ENCODE measurements around the gene RIMBP2.

RIMBP2 gene

DNA sequence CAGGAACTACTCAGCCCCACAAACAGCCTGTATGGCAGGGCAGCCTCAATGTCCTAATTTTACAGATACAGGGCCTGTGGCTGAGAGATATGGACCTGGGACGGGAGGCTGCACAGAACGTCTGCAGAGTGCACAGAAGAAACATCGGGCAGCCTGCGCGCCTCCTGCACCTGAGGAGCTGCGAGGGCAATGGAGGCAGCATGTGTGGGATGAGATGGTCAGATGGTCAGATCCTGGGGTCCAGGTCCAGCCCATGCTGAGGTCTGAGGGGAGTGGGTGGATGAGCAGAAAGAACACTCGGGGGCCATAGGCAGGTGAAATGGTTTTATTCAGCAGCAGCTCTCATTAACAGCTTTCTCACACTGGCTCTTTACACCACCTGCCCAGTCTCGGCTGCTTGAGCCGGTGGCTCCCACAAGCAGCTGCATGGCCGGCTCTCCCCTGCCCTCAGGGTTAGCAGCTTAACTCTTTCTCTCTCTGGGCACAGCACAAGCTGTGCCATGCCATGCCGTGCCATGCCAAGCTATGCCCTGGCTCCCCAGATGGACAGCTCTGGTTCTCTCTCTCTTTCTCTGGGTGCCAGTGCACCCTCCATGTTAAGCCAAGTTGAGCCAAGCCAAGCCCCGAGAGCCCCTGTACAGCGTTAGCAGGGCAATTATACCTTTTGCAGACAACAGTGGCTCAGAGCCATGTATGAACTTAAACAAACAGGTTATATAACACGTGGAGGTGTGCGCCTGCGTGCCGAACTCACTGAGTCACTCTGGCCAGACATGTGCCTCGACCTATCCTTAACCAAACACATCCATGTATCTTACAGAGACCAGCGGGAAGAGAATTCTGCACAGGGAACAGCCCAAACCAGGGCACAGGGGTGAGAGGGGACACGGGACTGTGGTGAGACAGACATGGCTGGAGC is 47.6 kb downstream of the RIMBP2 start:
- TF ChIP-seq POLR2A (IDR thresholded peaks at IDR 0.05; ENCODE audit: extremely low read depth, insufficient read length), result no peak
- TF ChIP-seq, protein P1, sequence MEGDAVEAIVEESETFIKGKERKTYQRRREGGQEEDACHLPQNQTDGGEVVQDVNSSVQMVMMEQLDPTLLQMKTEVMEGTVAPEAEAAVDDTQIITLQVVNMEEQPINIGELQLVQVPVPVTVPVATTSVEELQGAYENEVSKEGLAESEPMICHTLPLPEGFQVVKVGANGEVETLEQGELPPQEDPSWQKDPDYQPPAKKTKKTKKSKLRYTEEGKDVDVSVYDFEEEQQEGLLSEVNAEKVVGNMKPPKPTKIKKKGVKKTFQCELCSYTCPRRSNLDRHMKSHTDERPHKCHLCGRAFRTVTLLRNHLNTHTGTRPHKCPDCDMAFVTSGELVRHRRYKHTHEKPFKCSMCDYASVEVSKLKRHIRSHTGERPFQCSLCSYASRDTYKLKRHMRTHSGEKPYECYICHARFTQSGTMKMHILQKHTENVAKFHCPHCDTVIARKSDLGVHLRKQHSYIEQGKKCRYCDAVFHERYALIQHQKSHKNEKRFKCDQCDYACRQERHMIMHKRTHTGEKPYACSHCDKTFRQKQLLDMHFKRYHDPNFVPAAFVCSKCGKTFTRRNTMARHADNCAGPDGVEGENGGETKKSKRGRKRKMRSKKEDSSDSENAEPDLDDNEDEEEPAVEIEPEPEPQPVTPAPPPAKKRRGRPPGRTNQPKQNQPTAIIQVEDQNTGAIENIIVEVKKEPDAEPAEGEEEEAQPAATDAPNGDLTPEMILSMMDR (IDR thresholded peaks at IDR 0.05; ENCODE audit: low read depth, low read length), result no peak
- TF ChIP-seq, protein P2, sequence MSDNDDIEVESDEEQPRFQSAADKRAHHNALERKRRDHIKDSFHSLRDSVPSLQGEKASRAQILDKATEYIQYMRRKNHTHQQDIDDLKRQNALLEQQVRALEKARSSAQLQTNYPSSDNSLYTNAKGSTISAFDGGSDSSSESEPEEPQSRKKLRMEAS (IDR thresholded peaks at IDR 0.05; ENCODE audit: low read depth, low read length), result no peak
- TF ChIP-seq MYC (IDR thresholded peaks at IDR 0.05; ENCODE audit: low read depth, low read length), result no peak
- no peak for DNase-seq (ENCODE audit: low read depth)
- H3K4me3 ChIP-seq (ENCODE audit: low read depth, low read length), result no peak overlapping the region

DNA sequence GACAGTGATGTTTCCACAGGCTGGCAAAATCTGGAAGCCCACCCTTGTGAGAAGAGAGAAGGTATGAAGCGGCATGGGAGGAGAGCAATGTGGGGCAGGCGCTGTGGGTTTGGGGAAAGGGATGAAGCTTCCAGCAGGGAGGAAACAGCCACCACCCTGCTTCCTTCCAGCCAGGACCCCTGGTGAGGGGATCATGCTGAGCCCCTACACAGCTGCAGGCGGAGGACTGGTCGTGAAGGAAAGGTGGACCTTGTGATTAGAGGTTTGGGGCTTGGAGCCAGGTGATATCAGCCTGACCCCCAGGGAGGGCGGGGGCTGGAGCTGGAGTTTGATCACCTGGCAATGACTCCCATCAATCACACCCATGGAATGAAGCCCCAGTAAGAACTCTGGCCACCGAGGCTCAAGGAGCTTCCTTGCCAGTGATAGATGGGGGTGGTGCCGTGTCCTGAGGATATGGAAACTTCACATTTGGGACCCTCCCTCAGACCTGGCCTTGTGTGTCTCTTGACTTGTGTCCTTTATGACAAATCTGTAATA is 48.6 kb downstream of the RIMBP2 start:
- no peak overlapping the region for H3K4me3 ChIP-seq (ENCODE audit: low read depth, low read length)
- TF ChIP-seq MYC (IDR thresholded peaks at IDR 0.05; ENCODE audit: low read depth, low read length), result no peak
- TF ChIP-seq, protein P1 (IDR thresholded peaks at IDR 0.05; ENCODE audit: low read depth, low read length), result no peak
- TF ChIP-seq, protein P2 (IDR thresholded peaks at IDR 0.05; ENCODE audit: low read depth, low read length), result no peak
- no peak for TF ChIP-seq POLR2A (IDR thresholded peaks at IDR 0.05; ENCODE audit: extremely low read depth, insufficient read length)
- no peak for DNase-seq (ENCODE audit: low read depth)

DNA sequence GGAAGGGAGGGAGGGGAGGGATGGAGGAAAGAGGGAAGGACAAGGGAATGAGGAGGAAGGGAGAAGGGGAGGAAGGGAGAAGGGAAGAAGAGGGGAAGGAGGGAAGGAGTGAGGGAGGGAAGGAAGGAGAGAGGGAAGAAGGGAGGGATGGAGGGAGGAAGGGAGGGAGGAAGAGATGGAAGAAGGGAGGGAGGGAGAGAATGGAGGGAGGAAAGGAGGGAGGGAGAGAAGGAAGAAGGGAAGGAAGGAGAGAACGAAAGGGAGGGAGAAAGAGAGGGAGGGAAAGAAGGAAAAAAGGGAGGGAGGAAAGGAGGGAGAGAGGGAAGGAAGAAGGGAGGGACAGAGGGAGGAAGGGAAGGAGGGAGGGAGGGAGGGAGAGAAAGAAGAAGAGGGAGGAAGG is 49.5 kb downstream of the RIMBP2 start:
- H3K4me3 ChIP-seq (ENCODE audit: low read depth, low read length), result no peak overlapping the region
- no peak for DNase-seq (ENCODE audit: low read depth)
- no peak for TF ChIP-seq MYC (IDR thresholded peaks at IDR 0.05; ENCODE audit: low read depth, low read length)
- TF ChIP-seq, protein P1 (IDR thresholded peaks at IDR 0.05; ENCODE audit: low read depth, low read length), result no peak
- TF ChIP-seq, protein P2 (IDR thresholded peaks at IDR 0.05; ENCODE audit: low read depth, low read length), result no peak

DNA sequence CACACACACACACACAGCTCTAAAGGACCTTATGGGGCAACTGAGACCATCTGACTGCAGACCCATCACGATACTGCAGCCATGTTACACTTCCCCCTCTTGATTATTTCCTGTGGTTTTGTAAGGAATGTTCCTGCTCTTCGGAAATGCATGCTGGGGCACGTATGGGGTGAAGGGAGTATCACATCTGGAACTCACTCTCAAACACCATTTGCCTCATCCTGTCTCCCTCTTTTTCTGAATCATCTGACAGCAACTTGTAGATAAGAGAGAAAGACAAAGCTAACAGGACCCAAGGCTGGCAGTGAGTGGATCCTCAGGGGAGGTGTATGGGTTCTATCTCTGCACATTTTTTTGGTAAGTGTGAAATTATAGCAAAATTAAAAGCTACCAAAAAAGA is 50.3 kb downstream of the RIMBP2 start:
- peak; percentile 27 for DNase-seq (ENCODE audit: low read depth)
- TF ChIP-seq, protein P1 (IDR thresholded peaks at IDR 0.05; ENCODE audit: low read depth, low read length), result no peak
- no peak overlapping the region for H3K4me3 ChIP-seq (ENCODE audit: low read depth, low read length)

DNA sequence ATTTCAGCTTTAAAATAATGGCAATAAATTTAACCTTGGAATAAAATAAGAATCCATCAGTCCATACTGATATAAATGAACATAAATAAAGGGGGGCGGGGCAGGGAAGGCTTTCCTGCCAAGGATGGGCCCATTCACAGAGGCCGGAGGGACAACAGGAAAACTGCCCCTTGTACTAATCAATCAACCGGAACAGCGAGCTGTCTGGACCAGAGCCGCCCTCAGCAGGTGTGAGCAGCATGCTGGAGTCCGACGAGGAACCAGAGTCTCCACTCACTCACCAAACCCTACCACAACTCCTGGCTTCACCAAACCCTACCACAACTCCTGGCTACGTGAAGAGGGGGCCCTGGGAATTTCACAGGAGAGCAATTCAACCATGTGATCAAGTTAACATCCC is 51.3 kb downstream of the RIMBP2 start:
- TF ChIP-seq, protein P1 (IDR thresholded peaks at IDR 0.05; ENCODE audit: low read depth, low read length), result no peak
- no peak for TF ChIP-seq MYC (IDR thresholded peaks at IDR 0.05; ENCODE audit: low read depth, low read length)
- TF ChIP-seq, protein P2 (IDR thresholded peaks at IDR 0.05; ENCODE audit: low read depth, low read length), result no peak
- TF ChIP-seq POLR2A (IDR thresholded peaks at IDR 0.05; ENCODE audit: extremely low read depth, insufficient read length), result no peak
- no peak for DNase-seq (ENCODE audit: low read depth)
- no peak overlapping the region for H3K4me3 ChIP-seq (ENCODE audit: low read depth, low read length)
